GM21526 (cell line): ENCODE measurements around the gene NTHL1.
"Not testable (repeated sequence)": the region's sequence is repeated elsewhere in the genome, so short reads cannot be mapped to it uniquely, and the experiment has no call there.

ENCODE experiments used
- ATAC-seq: cut with Tn5 transposase; IDR thresholded peaks from one replicate; pipeline ENCODE4 v1.9.1; 2021; ENCODE audit warnings: moderate library complexity; ENCODE audit not compliant: unreplicated experiment, low FRiP score

The NTHL1 gene

GRCh38 chr16:2015117-2015946 lies 32.3 kb downstream of the NTHL1 start:
- ATAC-seq, result no peak

GRCh38 chr16:2013527-2013926 lies 34.1 kb downstream of the NTHL1 start:
- no peak for ATAC-seq

GRCh38 chr16:2011726-2012125 lies 35.9 kb downstream of the NTHL1 start:
- ATAC-seq, result not testable (repeated sequence)

- ATAC-seq, result peak; percentile 58
Measured at GRCh38 chr16:2009791-2010510, 37.7 kb downstream of the NTHL1 start, which contains the start of gene ZNF598. TSS of gene ZNF598 (minus strand) at chr16:2009821.

- ATAC-seq, result peak; percentile 18
Measured at GRCh38 chr16:2009164-2009711, 38.4 kb downstream of the NTHL1 start.

- no peak for ATAC-seq
Measured at GRCh38 chr16:2008631-2009163, 38.9 kb downstream of the NTHL1 start.

GRCh38 chr16:2008009-2008526 lies 39.6 kb downstream of the NTHL1 start:
- ATAC-seq, result no peak

GRCh38 chr16:2007081-2007836 lies 40.4 kb downstream of the NTHL1 start:
- no peak for ATAC-seq

GRCh38 chr16:2006317-2006716 lies 41.3 kb downstream of the NTHL1 start:
- no peak for ATAC-seq

- ATAC-seq, result no peak
Measured at GRCh38 chr16:2005646-2006045, 42.0 kb downstream of the NTHL1 start.

GRCh38 chr16:2004795-2005517 lies 42.7 kb downstream of the NTHL1 start:
- ATAC-seq, result no peak

- no peak for ATAC-seq
Measured at GRCh38 chr16:2003827-2004641, 43.6 kb downstream of the NTHL1 start.

- no peak for ATAC-seq
Measured at GRCh38 chr16:2003231-2003826, 44.3 kb downstream of the NTHL1 start.

GRCh38 chr16:2002406-2003230 lies 45.0 kb downstream of the NTHL1 start:
- ATAC-seq, result no peak

GRCh38 chr16:2001456-2002355 lies 45.9 kb downstream of the NTHL1 start:
- no peak for ATAC-seq

GRCh38 chr16:2001035-2001434 lies 46.6 kb downstream of the NTHL1 start:
- ATAC-seq, result no peak
